MCF 10A (cell line): Measurements from ENCODE around the gene CDKN1A. TPM values are rescaled to one million over a fixed set of nuclear protein-coding genes. Genes with fewer than 3 reads are reported as not detected.

Experiments used
- BruUV-seq: library from RNA; stranded (reverse); fragments of 400-500 nt; replicated peaks from 2 replicates; lab custom pipeline; 2021; lab: Mats Ljungman, UMichigan
- CTCF ChIA-PET: fragments of 300-600 bp; sonication (Branson Sonifier 250); formaldehyde crosslinking; extraction: SDS; loops from one replicate; lab custom pipeline; 2021; ENCODE audit warnings: antibody characterized with exemption, inconsistent platforms; lab: Yijun Ruan, JAX
- POLR2A ChIA-PET: fragments of 300-600, 350-650 bp; sonication (Branson Sonifier 250); formaldehyde crosslinking; extraction: SDS; loops from one replicate; lab custom pipeline; 2020; ENCODE audit warnings: antibody characterized with exemption, inconsistent platforms; lab: Yijun Ruan, JAX
- DNase-seq: peaks from one replicate; pipeline ENCODE4 v3.0.0-alpha.2; 2018; ENCODE audit not compliant: unreplicated experiment
- H3K27ac Mint-ChIP-seq: one replicate; pipeline ENCODE4 v1.8.0; 2022; ENCODE audit warnings: mild to moderate bottlenecking, low read depth, mixed read lengths; ENCODE audit not compliant: unreplicated experiment
- H3K27me3 Mint-ChIP-seq: one replicate; pipeline ENCODE4 v1.8.0; 2022; ENCODE audit warnings: mixed read lengths; ENCODE audit not compliant: insufficient read depth, unreplicated experiment
- H3K36me3 Mint-ChIP-seq: one replicate; pipeline ENCODE4 v1.8.0; 2022; ENCODE audit warnings: mild to moderate bottlenecking, moderate library complexity, mixed read lengths; ENCODE audit not compliant: insufficient read depth, unreplicated experiment
- H3K4me1 Mint-ChIP-seq: one replicate; pipeline ENCODE4 v1.8.0; 2022; ENCODE audit warnings: mixed read lengths; ENCODE audit not compliant: insufficient read depth, unreplicated experiment
- H3K4me3 Mint-ChIP-seq: one replicate; pipeline ENCODE4 v1.8.0; 2022; ENCODE audit warnings: mild to moderate bottlenecking, moderate library complexity, mixed read lengths; ENCODE audit not compliant: unreplicated experiment
- H3K9me3 Mint-ChIP-seq: one replicate; pipeline ENCODE4 v1.8.0; 2022; ENCODE audit warnings: mixed read lengths; ENCODE audit not compliant: unreplicated experiment
- CTCF ChIP-seq: fragments of 200-600 bp; IDR thresholded peaks from one replicate; pipeline ENCODE4 v1.8.0; 2022; ENCODE audit warnings: antibody characterized with exemption, mild to moderate bottlenecking; ENCODE audit not compliant: unreplicated experiment
- intact Hi-C: fragments of 100-400 bp; cut with micrococcal nuclease; formaldehyde crosslinking; loops from 2 replicates; pipeline ENCODE4 v1.14.1; 2022
- total RNA-seq: library from RNA; stranded (reverse); gene quantifications from 2 replicates; pipeline ENCODE4 v1.2.3, GENCODE V29; 2022

The CDKN1A gene
- total RNA-seq, 1 experiment from 2014 or later = 407 TPM

GRCh38 chr6:36713846-36714245, 35.3 kb downstream of the CDKN1A start:
- CTCF ChIA-PET = no interaction called here
- no peak for TF ChIP-seq CTCF
- intact Hi-C loops = no loop called here

DNA sequence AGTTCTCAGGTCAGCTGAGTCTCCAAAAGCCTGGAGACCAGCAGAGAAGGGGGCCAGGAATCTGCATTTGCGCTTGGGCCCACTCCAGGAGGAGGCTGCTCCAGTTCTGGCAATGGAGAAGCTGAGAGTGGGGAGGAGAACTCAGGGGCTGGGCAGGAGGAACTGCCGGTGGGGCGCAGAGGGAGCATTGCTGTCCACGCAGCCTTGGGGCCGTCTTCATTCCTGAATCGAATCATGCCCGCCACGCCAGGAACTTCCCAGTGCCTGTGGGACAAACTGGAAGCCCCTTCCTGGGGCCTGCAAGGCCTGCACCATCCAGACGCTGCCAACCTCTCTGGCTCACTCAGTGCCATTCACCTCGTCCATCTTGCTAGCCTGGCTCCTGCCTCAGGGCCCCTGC, 36.0 kb downstream of the CDKN1A start:
- H3K4me3 Mint-ChIP-seq = no peak overlapping the region
- no peak for TF ChIP-seq CTCF
- CTCF ChIA-PET = no interaction called here
- no peaks in the 10 kb centered on the region for H3K27me3 Mint-ChIP-seq
- POLR2A ChIA-PET = no interaction called here
- BruUV-seq = no TSS peak
- no peaks in the 10 kb centered on the region for H3K9me3 Mint-ChIP-seq
- intact Hi-C loops = no loop called here
- no peak for DNase-seq
- H3K4me1 Mint-ChIP-seq = peaks cover 5% of the 10 kb centered on the region
- H3K27ac Mint-ChIP-seq = no peak overlapping the region
- H3K36me3 Mint-ChIP-seq = no peaks in the 10 kb centered on the region

More at GRCh38 chr6:36713846-36714245, 35.3 kb downstream of the CDKN1A start:
- Mint-ChIP-seq H3K4me1 (peaks cover 5% of the 10 kb centered on the region), H3K36me3 (no peaks in the 10 kb centered on the region), H3K9me3 (no peaks in the 10 kb centered on the region), H3K4me3 (no peak overlapping the region), H3K27ac (no peak overlapping the region), H3K27me3 (no peaks in the 10 kb centered on the region)
- no TSS peak for BruUV-seq
- no peak for DNase-seq
- POLR2A ChIA-PET = interaction anchor here (0.9 kb wide), 1 partner anchor 21 kb away, joined by 3 read pairs; no protein-coding TSS in a partner anchor

DNA sequence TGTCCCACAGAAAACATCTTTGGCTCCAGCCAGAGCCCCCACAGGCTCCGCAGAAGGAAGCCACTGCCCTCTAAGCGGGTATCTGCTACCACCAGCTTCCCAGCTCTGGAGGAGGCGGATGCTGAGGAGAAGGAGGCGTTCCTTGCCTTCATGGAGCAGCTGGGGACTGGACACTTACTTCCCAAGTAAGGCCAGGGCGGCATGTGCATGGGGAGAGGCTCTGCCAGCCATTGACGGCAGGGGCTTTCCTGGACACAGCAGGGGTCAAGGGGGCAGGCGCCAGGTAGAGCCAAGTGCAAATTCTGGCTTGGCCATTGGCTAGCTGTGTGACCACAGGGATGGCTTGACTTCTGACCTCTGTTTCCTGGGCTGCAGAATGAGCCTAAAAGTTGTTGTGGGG, 37.0 kb downstream of the CDKN1A start:
- H3K27ac Mint-ChIP-seq = no peak overlapping the region
- peaks cover 5% of the 10 kb centered on the region for H3K4me1 Mint-ChIP-seq
- intact Hi-C loops = no loop called here
- no TSS peak for BruUV-seq
- TF ChIP-seq CTCF = no peak
- no peak for DNase-seq
- H3K4me3 Mint-ChIP-seq = no peak overlapping the region
- H3K9me3 Mint-ChIP-seq = no peaks in the 10 kb centered on the region
- ChIA-PET POLR2A (interaction anchor here (0.5 kb wide), 1 partner anchor 71 kb away, joined by 3 read pairs; no protein-coding TSS in a partner anchor), CTCF (no interaction called here)
- no peaks in the 10 kb centered on the region for H3K36me3 Mint-ChIP-seq
- no peaks in the 10 kb centered on the region for H3K27me3 Mint-ChIP-seq

GRCh38 chr6:36716476-36717093, 38.1 kb downstream of the CDKN1A start:
- CTCF ChIA-PET = interaction anchor here (0.7 to 1.7 kb wide), 3 partner anchors 38 to 169 kb away, joined by 3 to 4 read pairs (median 3); partner anchors contain the start of gene C6orf89
- no peaks in the 10 kb centered on the region for H3K36me3 Mint-ChIP-seq
- intact Hi-C loops = no loop called here
- no peak for TF ChIP-seq CTCF
- POLR2A ChIA-PET = interaction anchor here (0.6 kb wide), 1 partner anchor 10 kb away, joined by 3 read pairs; no protein-coding TSS in a partner anchor
- no peak overlapping the region for H3K4me3 Mint-ChIP-seq
- no peaks in the 10 kb centered on the region for H3K27me3 Mint-ChIP-seq
- H3K4me1 Mint-ChIP-seq = peaks cover 4% of the 10 kb centered on the region
- H3K27ac Mint-ChIP-seq = no peak overlapping the region
- no peak for DNase-seq
- no peaks in the 10 kb centered on the region for H3K9me3 Mint-ChIP-seq
- no TSS peak for BruUV-seq
